ENCODE measurements around the gene ARHGAP45.

Gene ARHGAP45

GRCh38 chr19:1086613-1087012 is 19.6 kb downstream of the ARHGAP45 start:
- no peak for DNase-seq (ENCODE audit: low read depth)

GRCh38 chr19:1087813-1088415 is 20.9 kb downstream of the ARHGAP45 start:
- no peak for DNase-seq (ENCODE audit: low read depth)

GRCh38 chr19:1088416-1089010 is 21.5 kb downstream of the ARHGAP45 start:
- DNase-seq (ENCODE audit: low read depth), result no peak

- DNase-seq (ENCODE audit: low read depth), result no peak
These were observed 22.3 kb downstream of the ARHGAP45 start for GRCh38 chr19:1089126-1089771.

GRCh38 chr19:1089891-1090290 is 22.9 kb downstream of the ARHGAP45 start:
- no peak for DNase-seq (ENCODE audit: low read depth)

- DNase-seq (ENCODE audit: low read depth), result no peak
These were observed 24.0 kb downstream of the ARHGAP45 start for GRCh38 chr19:1090731-1091543.

- DNase-seq (ENCODE audit: low read depth), result no peak
These were observed 24.7 kb downstream of the ARHGAP45 start for GRCh38 chr19:1091544-1092175.

- no peak for DNase-seq (ENCODE audit: low read depth)
These were observed 26.4 kb downstream of the ARHGAP45 start for GRCh38 chr19:1093330-1093729.

- DNase-seq (ENCODE audit: low read depth), result no peak
These were observed 27.0 kb downstream of the ARHGAP45 start for GRCh38 chr19:1093811-1094553.

- no peak for DNase-seq (ENCODE audit: low read depth)
These were observed 27.6 kb downstream of the ARHGAP45 start for GRCh38 chr19:1094655-1094977.

- DNase-seq (ENCODE audit: low read depth), result peak; percentile 98
These were observed 28.2 kb downstream of the ARHGAP45 start, which contains the start of gene POLR2E for GRCh38 chr19:1094978-1095701. Gene POLR2E (minus strand): TSS chr19:1095375. CDS start chr19:1095315, 60 bp downstream.

GRCh38 chr19:1097810-1098176 is 30.8 kb downstream of the ARHGAP45 start:
- peak; percentile 53 for DNase-seq (ENCODE audit: low read depth)

- peak; percentile 27 for DNase-seq (ENCODE audit: low read depth)
These were observed 31.4 kb downstream of the ARHGAP45 start for GRCh38 chr19:1098177-1099051.

GRCh38 chr19:1101337-1101698 is 34.4 kb downstream of the ARHGAP45 start:
- DNase-seq (ENCODE audit: low read depth), result no peak

- peak; percentile 100 for DNase-seq (ENCODE audit: low read depth)
These were observed 35.6 kb downstream of the ARHGAP45 start for GRCh38 chr19:1102407-1103131.

GRCh38 chr19:1103132-1103707 is 36.3 kb downstream of the ARHGAP45 start:
- DNase-seq (ENCODE audit: low read depth), result no peak

GRCh38 chr19:1103708-1104310 is 36.8 kb downstream of the ARHGAP45 start, which contains the start of gene GPX4:
Gene GPX4 (plus strand): TSS chr19:1103994. CDS start chr19:1104044, 50 bp downstream.
- DNase-seq (ENCODE audit: low read depth), result peak; percentile 100

- peak; percentile 81 for DNase-seq (ENCODE audit: low read depth)
These were observed 37.5 kb downstream of the ARHGAP45 start for GRCh38 chr19:1104311-1105007.
